GM18951 (cell line): ENCODE results near the gene BCAS1.

ENCODE experiments used
- POLR2A ChIP-seq: IDR thresholded peaks from 4 replicates; pipeline ENCODE4 v1.6.1; 2011; ENCODE audit warnings: mild to moderate bottlenecking; ENCODE audit not compliant: insufficient read length, insufficient read depth; ENCODE audit errors: extremely low read depth
- in situ Hi-C: fragments of 300-500 bp; cut with MboI; formaldehyde crosslinking; loops from one replicate; pipeline ENCODE4 v1.12.0; 2022; ENCODE audit warnings: low sequenced_read_pairs, mixed read lengths, inconsistent platforms; ENCODE audit not compliant: unreplicated experiment

The BCAS1 gene

GRCh38 chr20:54082100-54082499, 11.7 kb upstream of the BCAS1 start:
- in situ Hi-C loops: no loop called here

GRCh38 chr20:54079652-54080051, 9.3 kb upstream of the BCAS1 start:
- no peak for TF ChIP-seq POLR2A
- in situ Hi-C loops: no loop called here

More at GRCh38 chr20:54082100-54082499, 11.7 kb upstream of the BCAS1 start:
- TF ChIP-seq POLR2A: no peak

GRCh38 chr20:54078296-54078984, 8.0 kb upstream of the BCAS1 start:
- in situ Hi-C loops: no loop called here
- TF ChIP-seq POLR2A: no peak

GRCh38 chr20:54076259-54076658, 5.9 kb upstream of the BCAS1 start:
- no peak for TF ChIP-seq POLR2A
- in situ Hi-C loops: no loop called here

- in situ Hi-C loops: no loop called here
- TF ChIP-seq POLR2A: no peak
Observed at GRCh38 chr20:54075322-54075721, 4.9 kb upstream of the BCAS1 start.

GRCh38 chr20:54074511-54074910, 4.1 kb upstream of the BCAS1 start:
- no peak for TF ChIP-seq POLR2A
- in situ Hi-C loops: loop anchor here (25.0 kb wide), 1 partner anchor 362 kb away; no protein-coding TSS in a partner anchor

- TF ChIP-seq POLR2A: no peak
- in situ Hi-C loops: loop anchor here (25.0 kb wide), 1 partner anchor 361 kb away; no protein-coding TSS in a partner anchor
Observed at GRCh38 chr20:54073288-54073687, 2.9 kb upstream of the BCAS1 start.

GRCh38 chr20:54069501-54069971, 858 bp downstream of the BCAS1 start:
- TF ChIP-seq POLR2A: no peak
- in situ Hi-C loops: loop anchor here (10.0 to 25.0 kb wide), 2 partner anchors 357 to 495 kb away; no protein-coding TSS in a partner anchor

GRCh38 chr20:54068966-54069365, 1.4 kb downstream of the BCAS1 start:
- in situ Hi-C loops: loop anchor here (10.0 to 25.0 kb wide), 2 partner anchors 357 to 494 kb away; no protein-coding TSS in a partner anchor
- no peak for TF ChIP-seq POLR2A

- no peak for TF ChIP-seq POLR2A
- in situ Hi-C loops: loop anchor here (10.0 to 25.0 kb wide), 2 partner anchors 356 to 494 kb away; no protein-coding TSS in a partner anchor
Observed at GRCh38 chr20:54068495-54068894, 1.9 kb downstream of the BCAS1 start.

- in situ Hi-C loops: loop anchor here (10.0 to 25.0 kb wide), 2 partner anchors 355 to 493 kb away; no protein-coding TSS in a partner anchor
- TF ChIP-seq POLR2A: no peak
Observed at GRCh38 chr20:54067606-54068174, 2.7 kb downstream of the BCAS1 start.

GRCh38 chr20:54065601-54066038, 4.8 kb downstream of the BCAS1 start:
- TF ChIP-seq POLR2A: no peak
- in situ Hi-C loops: loop anchor here (10.0 to 25.0 kb wide), 2 partner anchors 353 to 491 kb away; no protein-coding TSS in a partner anchor

GRCh38 chr20:54064939-54065338, 5.5 kb downstream of the BCAS1 start:
- TF ChIP-seq POLR2A: no peak
- in situ Hi-C loops: loop anchor here (5.0 to 25.0 kb wide), 3 partner anchors 123 to 490 kb away; no protein-coding TSS in a partner anchor
